DOHH2 (cell line): Measurements from ENCODE around the gene C14orf132.

Experiments
- CTCF ChIP-seq: fragments of 200-600 bp; sonication (generic); IDR thresholded peaks from one replicate; pipeline ENCODE4 v1.5.1; 2014; ENCODE audit warnings: antibody characterized with exemption, mild to moderate bottlenecking, low read depth, low read length; ENCODE audit not compliant: poor library complexity, severe bottlenecking
- EZH2phosphoT487 ChIP-seq: fragments of 200-600 bp; sonication (generic); IDR thresholded peaks from 2 replicates; pipeline ENCODE4 v1.6.1; 2017; ENCODE audit warnings: borderline replicate concordance, mild to moderate bottlenecking, antibody characterized with exemption, low read length, moderate library complexity, mixed read lengths

GRCh38 chr14:96069421-96069820, 30.3 kb downstream of the C14orf132 start:
- TF ChIP-seq CTCF (no peak), EZH2phosphoT487 (no peak)
